SK-N-SH (cell line): Measurements from ENCODE around the gene HTR2B. TPM values are rescaled to one million over a fixed set of nuclear protein-coding genes. Genes with fewer than 3 reads are reported as not detected.

Experiments
- CTCF ChIA-PET: fragments of 300-600, 350-600 bp; formaldehyde crosslinking; extraction: SDS; loops from one replicate; lab custom pipeline; 2021; lab: Yijun Ruan, JAX
- POLR2A ChIA-PET: fragments of 350-600 bp; sonication (Branson Sonifier 250); formaldehyde crosslinking; extraction: SDS; loops from one replicate; lab custom pipeline; 2020; ENCODE audit warnings: antibody characterized with exemption, inconsistent platforms; lab: Yijun Ruan, JAX
- DNase-seq: peaks from one replicate; pipeline ENCODE4 v3.0.0; 2012
- H2AFZ ChIP-seq: fragments of 200-600 bp; sonication (generic); 2 replicates; pipeline ENCODE4 v1.8.1; 2016; ENCODE audit warnings: antibody characterized with exemption, mild to moderate bottlenecking, low read depth
- H3F3A ChIP-seq: fragments of 200-600 bp; sonication (generic); replicated peaks from 2 replicates; pipeline ENCODE3; 2016; ENCODE audit warnings: antibody characterized with exemption, mild to moderate bottlenecking; ENCODE audit not compliant: insufficient read depth
- H3K27ac ChIP-seq, 2 experiments: fragments of 200-500 bp in 1 of 2; fragments of 200-600 bp in 1 of 2; sonication (Bioruptor generic) in 1 of 2; sonication (generic), shearing (Covaris generic) in 1 of 2; 2 replicates each; pipeline versions ENCODE4 v1.5.1 to v1.6.1; 2014 to 2016; ENCODE audit warnings: low read depth in 2 of 2, inconsistent platforms in 1 of 2, low read length in 1 of 2, mild to moderate bottlenecking in 1 of 2, mixed read lengths in 1 of 2
- H3K27me3 ChIP-seq: fragments of 200-600 bp; sonication (generic), shearing (Covaris generic); 2 replicates; pipeline ENCODE4 v1.6.1; 2016; ENCODE audit warnings: mixed run types; ENCODE audit not compliant: insufficient read depth
- H3K36me3 ChIP-seq, 2 experiments: fragments of 200-500 bp in 1 of 2; fragments of 200-600 bp in 1 of 2; sonication (Bioruptor generic) in 1 of 2; sonication (generic) in 1 of 2; replicated peaks in 1 of 2; 2 replicates each; pipeline versions ENCODE3 to v1.5.1; 2014 to 2016; ENCODE audit warnings: low read length in 1 of 2, mild to moderate bottlenecking in 1 of 2; ENCODE audit not compliant: insufficient read depth in 2 of 2, control insufficient read depth in 1 of 2
- H3K4me1 ChIP-seq, 2 experiments: fragments of 200-500 bp in 1 of 2; fragments of 200-600 bp in 1 of 2; sonication (Bioruptor generic) in 1 of 2; sonication (generic), shearing (Covaris generic) in 1 of 2; 2 replicates each; pipeline versions ENCODE4 v1.5.1 to v1.6.1; 2014 to 2016; ENCODE audit warnings: low read depth in 1 of 2, low read length in 1 of 2, mixed run types in 1 of 2; ENCODE audit not compliant: insufficient read depth in 2 of 2, control insufficient read depth in 1 of 2
- H3K4me2 ChIP-seq: fragments of 200-600 bp; sonication (generic), shearing (Covaris generic); 2 replicates; pipeline ENCODE4 v1.6.1; 2017; ENCODE audit warnings: mixed run types
- H3K4me3 ChIP-seq, 2 experiments: fragments of 200-500 bp in 1 of 2; fragments of 200-600 bp in 1 of 2; sonication (Bioruptor generic) in 1 of 2; sonication (generic), shearing (Covaris generic) in 1 of 2; 2 replicates each; pipeline versions ENCODE4 v1.5.1 to v1.8.1; 2014 to 2016; ENCODE audit warnings: low read depth in 2 of 2, inconsistent platforms in 1 of 2, low read length in 1 of 2, mild to moderate bottlenecking in 1 of 2, mixed read lengths in 1 of 2, moderate library complexity in 1 of 2
- H3K79me2 ChIP-seq: fragments of 200-600 bp; sonication (generic); 2 replicates; pipeline ENCODE4 v1.8.1; 2017; ENCODE audit warnings: mild to moderate bottlenecking; ENCODE audit not compliant: insufficient read depth
- H3K9ac ChIP-seq: fragments of 200-600 bp; sonication (generic); 2 replicates; pipeline ENCODE4 v1.6.1; 2017; ENCODE audit warnings: mixed run types
- H3K9me2 ChIP-seq: fragments of 200-600 bp; sonication (generic); 2 replicates; pipeline ENCODE4 v1.6.1; 2017; ENCODE audit warnings: mixed run types
- H3K9me3 ChIP-seq: fragments of 200-600 bp; sonication (generic); 2 replicates; pipeline ENCODE4 v1.6.1; 2017; ENCODE audit warnings: mixed run types, mild to moderate bottlenecking, moderate library complexity
- H4K20me1 ChIP-seq: fragments of 200-600 bp; sonication (generic); 2 replicates; pipeline ENCODE4 v1.6.1; 2017; ENCODE audit warnings: mild to moderate bottlenecking, mixed run types; ENCODE audit not compliant: insufficient read depth
- CHD2 ChIP-seq: fragments of 150-350 bp; IDR thresholded peaks from 2 replicates; pipeline ENCODE4 v1.6.1; 2018; ENCODE audit warnings: low read length; ENCODE audit not compliant: partially characterized antibody
- ELF1 ChIP-seq: IDR thresholded peaks from 2 replicates; pipeline ENCODE4 v1.4.0; 2012
- EP300 ChIP-seq, 2 experiments: IDR thresholded peaks; 2 replicates each; pipeline versions ENCODE4 v1.4.0 to v1.6.1; 2012; ENCODE audit warnings: borderline replicate concordance in 1 of 2, low read depth in 1 of 2, low read length in 1 of 2
- EZH2phosphoT487 ChIP-seq: fragments of 200-600 bp; sonication (generic); IDR thresholded peaks from 2 replicates; pipeline ENCODE4 v1.6.1; 2017; ENCODE audit warnings: low read depth, mixed run types, mild to moderate bottlenecking, antibody characterized with exemption, moderate library complexity, borderline replicate concordance
- FOXJ3 ChIP-seq: sonication (generic); formaldehyde crosslinking; IDR thresholded peaks from 2 replicates; pipeline ENCODE4 v1.5.1; 2020; ENCODE audit warnings: mild to moderate bottlenecking, missing genetic modification reagents
- JUND ChIP-seq: IDR thresholded peaks from 2 replicates; pipeline ENCODE4 v1.4.0; 2012
- MXI1 ChIP-seq: IDR thresholded peaks from 2 replicates; pipeline ENCODE4 v1.6.1; 2012; ENCODE audit warnings: mild to moderate bottlenecking, low read depth, low read length, improper control_type of control experiment
- NFIC ChIP-seq: IDR thresholded peaks from 2 replicates; pipeline ENCODE4 v1.4.0; 2012; ENCODE audit warnings: borderline replicate concordance
- NRF1 ChIP-seq: IDR thresholded peaks from 2 replicates; pipeline ENCODE4 v1.6.1; 2012; ENCODE audit warnings: low read depth, mild to moderate bottlenecking, low read length
- PBX3 ChIP-seq: IDR thresholded peaks from 2 replicates; pipeline ENCODE4; 2012
- POLR2AphosphoS5 ChIP-seq: IDR thresholded peaks from 2 replicates; pipeline ENCODE4 v1.6.1; 2012; ENCODE audit warnings: low read depth, low read length
- RAD21 ChIP-seq: IDR thresholded peaks from 2 replicates; pipeline ENCODE4 v1.6.1; 2012; ENCODE audit warnings: mild to moderate bottlenecking, low read length
- RCOR1 ChIP-seq: fragments of 150-350 bp; IDR thresholded peaks from 2 replicates; pipeline ENCODE4 v1.6.1; 2017; ENCODE audit warnings: antibody characterized with exemption, low read length
- SIN3A ChIP-seq: IDR thresholded peaks from 2 replicates; pipeline ENCODE4 v1.6.1; 2012; ENCODE audit warnings: low read depth, mild to moderate bottlenecking, low read length, moderate library complexity, borderline replicate concordance
- SMC3 ChIP-seq: IDR thresholded peaks from 2 replicates; pipeline ENCODE4 v1.6.1; 2012; ENCODE audit warnings: low read depth, low read length, improper control_type of control experiment
- TAF1 ChIP-seq: IDR thresholded peaks from 2 replicates; pipeline ENCODE4 v1.6.1; 2012; ENCODE audit warnings: low read depth, mild to moderate bottlenecking, low read length, moderate library complexity, borderline replicate concordance
- TCF12 ChIP-seq: IDR thresholded peaks from 2 replicates; pipeline ENCODE4 v1.4.0; 2012
- TEAD4 ChIP-seq: IDR thresholded peaks from 2 replicates; pipeline ENCODE4 v1.4.0; 2012; ENCODE audit warnings: mild to moderate bottlenecking, borderline replicate concordance; ENCODE audit not compliant: insufficient read depth
- USF1 ChIP-seq: IDR thresholded peaks from 2 replicates; pipeline ENCODE4 v1.4.0; 2012; ENCODE audit warnings: low read depth, borderline replicate concordance
- USF2 ChIP-seq: fragments of 150-350 bp; IDR thresholded peaks from 2 replicates; pipeline ENCODE4 v1.6.1; 2017; ENCODE audit warnings: antibody characterized with exemption, low read length, low read depth, borderline replicate concordance
- whole genome bisulfite sequencing: methylation state at CpG from one replicate; pipeline ENCODE4 v1.1.6; 2017; ENCODE audit warnings: low lambda C conversion rate; 5-methylcytosine and 5-hydroxymethylcytosine counted together
- polyA plus RNA-seq, 3 experiments: library from polyadenylated mRNA; depleted of rRNA; stranded (reverse); fragments of >200 nt; gene quantifications; 2 replicates each; pipeline ENCODE4 v1.2.3, GENCODE V29; 2012

Gene HTR2B
- polyA plus RNA-seq, 1 of the 3 experiments (the other 2 are of a cell fraction): 0.25 TPM

GRCh38 chr2:231172025-231172424, 47.2 kb upstream of the HTR2B start (continued):
- TF ChIP-seq PBX3 (no peak), CHD2 (no peak), EZH2phosphoT487 (no peak), SIN3A (no peak), USF1 (no peak), FOXJ3 (CRISPR knock-in tag) (no peak)

GRCh38 chr2:231170055-231170454, 45.2 kb upstream of the HTR2B start:
- Histone ChIP-seq H3K27me3 (no peaks in the 10 kb centered on the region), H3K36me3 (peaks cover 42 to 49% of the 10 kb centered on the region in 2 experiments), H3K27ac (peak overlapping the region; percentile 82 to 96), H2AFZ (no peak overlapping the region)
- 50% methylated on average over 1 of the region's 1 CpG for WGBS
- peak; percentile 65 for TF ChIP-seq TCF12
- no peak; the same call in 1 of the 2 replicates for TF ChIP-seq JUND
- no peak for TF ChIP-seq PBX3
- TF ChIP-seq, all 33 proteins: peak for 1
- H4K20me1 ChIP-seq: no peaks in the 10 kb centered on the region
- peaks cover 12% of the 10 kb centered on the region for H3F3A ChIP-seq
- no peak overlapping the region for H3K9ac ChIP-seq
- CTCF ChIA-PET: interaction anchor here (0.9 to 1.8 kb wide), 4 partner anchors 14 to 46 kb away, joined by 3 to 11 read pairs (median 4); no protein-coding TSS in a partner anchor
- H3K4me3 ChIP-seq: no peak overlapping the region
- no peak for DNase-seq
- H3K4me2 ChIP-seq: no peak overlapping the region
- H3K4me1 ChIP-seq: peaks cover 12 to 17% of the 10 kb centered on the region in 2 experiments
- no peaks in the 10 kb centered on the region for H3K79me2 ChIP-seq
- H3K9me3 ChIP-seq: no peaks in the 10 kb centered on the region
- POLR2A ChIA-PET: no interaction called here
- no peaks in the 10 kb centered on the region for H3K9me2 ChIP-seq

GRCh38 chr2:231169488-231169887, 44.6 kb upstream of the HTR2B start:
- Histone ChIP-seq H3K79me2 (no peaks in the 10 kb centered on the region), H3K4me3 (no peak overlapping the region), H3K36me3 (peaks cover 45 to 47% of the 10 kb centered on the region in 2 experiments), H3K9me3 (no peaks in the 10 kb centered on the region), H3K27ac (peak overlapping the region; percentile 82 to 96), H3F3A (peaks cover 12% of the 10 kb centered on the region), H3K27me3 (no peaks in the 10 kb centered on the region), H4K20me1 (no peaks in the 10 kb centered on the region), H3K9me2 (no peaks in the 10 kb centered on the region), H3K4me2 (no peak overlapping the region), H3K9ac (no peak overlapping the region), H3K4me1 (peaks cover 12 to 16% of the 10 kb centered on the region in 2 experiments), H2AFZ (no peak overlapping the region)
- ChIA-PET CTCF (interaction anchor here (0.9 to 1.6 kb wide), 6 partner anchors 11 to 65 kb away, joined by 3 to 8 read pairs (median 4); no protein-coding TSS in a partner anchor), POLR2A (no interaction called here)
- DNase-seq: peak; percentile 56
- 51% methylated on average over 3 of the region's 3 CpGs for WGBS
- TF ChIP-seq ELF1 (no peak), RCOR1 (peak; percentile 92; the same call in 1 of the 2 replicates), NFIC (no peak), CHD2 (peak; percentile 37), EP300 (IDR thresholded peaks at IDR 0.05; ENCODE audit: borderline replicate concordance in 1 of 2, low read depth in 1 of 2, low read length in 1 of 2) (peak in 1 of 2 experiments; percentile 86; a peak in 2 of 4 replicates), TEAD4 (no peak), POLR2AphosphoS5 (no peak), USF2 (no peak), NRF1 (no peak), TAF1 (no peak), EZH2phosphoT487 (no peak), SMC3 (no peak), RAD21 (peak; percentile 17), PBX3 (no peak), MXI1 (peak; percentile 69; the same call in 1 of the 2 replicates)
